Kidney (tissue), 14 donors: ENCODE measurements around the gene EGFLAM. TPM values are rescaled to one million over a fixed set of nuclear protein-coding genes. Genes with fewer than 3 reads are reported as not detected.
"Not testable (repeated sequence)": the region's sequence is repeated elsewhere in the genome, so short reads cannot be mapped to it uniquely, and the experiment has no call there.

Experiments
- DNase-seq, 5 donors: peaks; one replicate each; pipeline ENCODE4 v3.0.0-alpha.2; 2013 to 2020
- FAIRE-seq: peaks from 2 replicates; lab custom pipeline; 2012; peaks lifted over from hg19 to GRCh38; lab: Jason Lieb, UNC
- H3K27ac ChIP-seq, 2 donors: one replicate each; pipeline ENCODE4 v1.7.0; 2013; ENCODE audit warnings: low read depth in 2 of 2, low read length in 2 of 2, inconsistent platforms in 1 of 2
- H3K27me3 ChIP-seq: one replicate; pipeline ENCODE4 v1.7.1; 2013; ENCODE audit warnings: low read length, inconsistent platforms; ENCODE audit not compliant: control insufficient read depth, insufficient read depth
- H3K36me3 ChIP-seq, 3 donors: one replicate each; pipeline versions ENCODE4 v1.7.0 to v1.7.1; 2013; ENCODE audit warnings: low read length in 3 of 3, control low read depth in 1 of 3, inconsistent platforms in 1 of 3; ENCODE audit not compliant: insufficient read depth in 3 of 3, control insufficient read depth in 2 of 3
- H3K4me1 ChIP-seq, 3 donors: one replicate each; pipeline versions ENCODE4 v1.7.0 to v1.7.1; 2013; ENCODE audit warnings: low read length in 3 of 3, inconsistent platforms in 1 of 3, low read depth in 1 of 3; ENCODE audit not compliant: control insufficient read depth in 2 of 3, insufficient read depth in 2 of 3
- H3K4me3 ChIP-seq, 3 donors: one replicate each; pipeline versions ENCODE4 v1.7.0 to v1.8.1; 2013; ENCODE audit warnings: low read length in 3 of 3, control low read depth in 1 of 3, inconsistent platforms in 1 of 3
- H3K9ac ChIP-seq, 3 donors: one replicate each; pipeline versions ENCODE4 v1.7.0 to v1.7.1; 2013; ENCODE audit warnings: low read length in 3 of 3, control low read depth in 1 of 3, inconsistent platforms in 1 of 3
- H3K9me3 ChIP-seq, 3 donors: one replicate each; pipeline versions ENCODE4 v1.7.0 to v1.7.1; 2013; ENCODE audit warnings: low read length in 3 of 3, control low read depth in 1 of 3, inconsistent platforms in 1 of 3; ENCODE audit not compliant: control insufficient read depth in 2 of 3, insufficient read depth in 1 of 3
- intact Hi-C: fragments of 100-400 bp; cut with DNase I; formaldehyde crosslinking; loops from one replicate; pipeline ENCODE4 v1.11.1; 2022
- polyA plus RNA-seq: library from polyadenylated mRNA; stranded (reverse); fragments of 350-450 nt; fragmentation: Illumina TruSeq; extraction: RNeasy Lipid Tissue Mini Kit (QIAGEN cat#74804); gene quantifications from one replicate; pipeline ENCODE4 v1.2.3, GENCODE V29; 2014; ENCODE audit warnings: low read depth, low replicate concordance; ENCODE audit not compliant: insufficient read depth
- total RNA-seq: library from RNA; stranded (reverse); fragmentation: NEBNext Ultra II Directional; extraction: Animal tissue kit (Norgen Biotek cat#: 25700); gene quantifications from one replicate; pipeline ENCODE4 v1.2.1, GENCODE V29; 2021
- TF ChIP-seq, protein P1 (sequence below): IDR thresholded peaks from 3 replicates; pipeline ENCODE4 v1.5.1; 2012; ENCODE audit warnings: mild to moderate bottlenecking, moderate library complexity, borderline replicate concordance; ENCODE audit not compliant: insufficient read depth; ENCODE audit errors: extremely low read depth
- donor health status: control.
- donor health status: control.
- donor health status: control.
- donor health status: control.
- donor health status: control.
- donor health status: DM: yes; HTN: yes; CAD: no.
- donor health status: Normal renal cell carcinoma (clear cell type).

Gene EGFLAM
- total and polyA plus RNA-seq, 2 donors from 2014 or later = 5.1 to 5.9 TPM

DNA sequence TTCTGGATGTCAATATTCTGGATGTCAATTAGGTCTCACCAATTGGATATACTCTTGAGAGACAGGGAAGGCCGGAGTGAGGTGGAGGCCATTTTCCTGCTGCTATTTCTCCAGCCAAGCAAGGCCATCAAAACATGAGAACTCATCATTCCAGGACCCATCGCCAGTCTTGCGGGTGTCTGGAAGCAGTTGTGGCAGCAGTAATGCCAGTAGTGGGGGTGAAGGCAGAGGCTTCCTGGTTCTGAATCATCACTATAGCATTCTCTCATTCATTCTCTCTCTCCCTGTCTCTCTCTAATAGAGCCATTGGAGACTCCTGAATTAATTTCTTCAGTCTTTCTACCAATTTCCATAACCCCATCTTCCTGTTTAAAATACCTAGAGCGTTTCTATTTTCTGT, 71.8 kb downstream of the EGFLAM start:
- FAIRE-seq = no peak

DNA sequence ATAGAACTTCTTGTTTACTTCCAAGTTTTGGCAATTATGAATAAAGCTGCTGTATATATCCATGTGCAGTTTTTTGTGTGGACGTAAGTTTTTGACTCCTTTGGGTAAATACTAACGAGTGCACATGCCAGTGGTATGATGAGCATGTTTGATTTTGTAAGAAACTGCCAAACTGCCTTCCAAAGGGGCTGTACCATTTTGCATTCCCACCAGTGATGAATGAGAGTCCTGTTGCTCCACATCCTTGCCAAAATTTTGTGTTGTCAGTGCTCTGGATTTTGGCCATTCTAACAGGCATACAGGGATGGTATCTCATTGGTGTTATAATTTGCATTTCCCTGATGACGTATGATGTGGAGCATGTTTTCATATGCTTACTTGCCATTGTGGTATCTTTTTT, 73.5 kb downstream of the EGFLAM start:
- H3K27ac ChIP-seq = no peak overlapping the region
- FAIRE-seq (no peak), DNase-seq (no peak)
- H3K36me3 ChIP-seq = no peaks in the 10 kb centered on the region
- H3K9me3 ChIP-seq = no peaks in the 10 kb centered on the region
- TF ChIP-seq, protein P1, sequence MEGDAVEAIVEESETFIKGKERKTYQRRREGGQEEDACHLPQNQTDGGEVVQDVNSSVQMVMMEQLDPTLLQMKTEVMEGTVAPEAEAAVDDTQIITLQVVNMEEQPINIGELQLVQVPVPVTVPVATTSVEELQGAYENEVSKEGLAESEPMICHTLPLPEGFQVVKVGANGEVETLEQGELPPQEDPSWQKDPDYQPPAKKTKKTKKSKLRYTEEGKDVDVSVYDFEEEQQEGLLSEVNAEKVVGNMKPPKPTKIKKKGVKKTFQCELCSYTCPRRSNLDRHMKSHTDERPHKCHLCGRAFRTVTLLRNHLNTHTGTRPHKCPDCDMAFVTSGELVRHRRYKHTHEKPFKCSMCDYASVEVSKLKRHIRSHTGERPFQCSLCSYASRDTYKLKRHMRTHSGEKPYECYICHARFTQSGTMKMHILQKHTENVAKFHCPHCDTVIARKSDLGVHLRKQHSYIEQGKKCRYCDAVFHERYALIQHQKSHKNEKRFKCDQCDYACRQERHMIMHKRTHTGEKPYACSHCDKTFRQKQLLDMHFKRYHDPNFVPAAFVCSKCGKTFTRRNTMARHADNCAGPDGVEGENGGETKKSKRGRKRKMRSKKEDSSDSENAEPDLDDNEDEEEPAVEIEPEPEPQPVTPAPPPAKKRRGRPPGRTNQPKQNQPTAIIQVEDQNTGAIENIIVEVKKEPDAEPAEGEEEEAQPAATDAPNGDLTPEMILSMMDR = no peak
- intact Hi-C loops = no loop called here
- H3K4me3 ChIP-seq = no peak overlapping the region
- H3K27me3 ChIP-seq = no peaks in the 10 kb centered on the region
- H3K9ac ChIP-seq = no peak overlapping the region
- H3K4me1 ChIP-seq = no peaks in the 10 kb centered on the region

More for the DNA sequence above, 71.8 kb downstream of the EGFLAM start:
- no peak for DNase-seq
- intact Hi-C loops = no loop called here
- no peaks in the 10 kb centered on the region for H3K4me1 ChIP-seq
- no peak overlapping the region for H3K9ac ChIP-seq
- H3K27me3 ChIP-seq = no peaks in the 10 kb centered on the region
- TF ChIP-seq, protein P1 = no peak
- H3K4me3 ChIP-seq = no peak overlapping the region
- H3K36me3 ChIP-seq = no peaks in the 10 kb centered on the region
- no peak overlapping the region for H3K27ac ChIP-seq
- no peaks in the 10 kb centered on the region for H3K9me3 ChIP-seq

DNA sequence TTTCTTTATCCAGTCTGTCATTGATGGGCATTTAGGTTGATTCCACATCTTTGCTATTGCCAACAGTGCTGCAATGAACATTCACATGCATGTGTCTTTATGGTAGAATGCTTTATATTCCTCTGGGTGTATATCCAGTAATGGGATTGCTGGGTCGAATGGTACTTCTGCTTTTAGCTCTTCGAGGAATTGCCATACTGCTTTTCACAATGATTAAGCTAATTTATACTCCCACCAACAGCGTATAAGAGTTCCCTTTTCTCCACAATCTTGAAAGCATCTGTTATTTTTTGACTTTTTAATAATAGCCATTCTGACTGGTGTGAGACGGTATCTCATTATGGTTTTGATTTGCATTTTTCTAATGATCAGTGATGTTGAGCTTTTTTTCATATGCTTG, 74.8 kb downstream of the EGFLAM start:
- H3K36me3 ChIP-seq, H3K4me1 ChIP-seq, intact Hi-C loops, H3K27ac ChIP-seq, H3K9ac ChIP-seq, H3K27me3 ChIP-seq, H3K9me3 ChIP-seq, FAIRE-seq, DNase-seq, H3K4me3 ChIP-seq: not testable (repeated sequence)

DNA sequence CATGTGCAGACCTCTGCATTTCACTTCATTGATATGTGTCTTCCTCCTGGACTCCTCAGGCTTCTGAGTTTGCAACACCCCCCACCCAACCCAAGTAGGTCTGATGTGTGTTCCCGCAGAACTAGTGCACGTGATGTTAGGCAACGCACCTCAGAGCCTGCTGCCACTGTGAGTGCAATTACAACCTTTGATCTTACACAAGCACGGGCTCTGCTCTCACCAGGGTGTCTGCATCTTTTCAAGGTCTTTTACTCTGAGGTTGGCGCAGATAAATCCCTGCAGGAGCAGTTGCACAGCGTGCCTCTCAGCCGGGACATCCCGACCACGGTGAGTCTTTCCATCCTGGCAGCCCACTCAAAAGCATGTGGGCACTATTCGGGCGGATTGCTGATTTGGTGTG, 80.1 kb downstream of the EGFLAM start:
- Histone ChIP-seq H3K36me3 (no peaks in the 10 kb centered on the region), H3K4me1 (no peaks in the 10 kb centered on the region), H3K9ac (no peak overlapping the region), H3K9me3 (no peaks in the 10 kb centered on the region), H3K27me3 (no peaks in the 10 kb centered on the region), H3K4me3 (no peak overlapping the region), H3K27ac (no peak overlapping the region)
- intact Hi-C loops = no loop called here
- TF ChIP-seq, protein P1 = no peak
- FAIRE-seq (no peak), DNase-seq (no peak)
